Sigmoid colon (tissue), 4 donors: ENCODE results near the gene ACKR2.

ENCODE experiments used
- CTCF ChIP-seq, 4 experiments: fragments of 450-650 bp in 3 of 4; fragments of 200-600 bp in 1 of 4; IDR thresholded peaks; one replicate each; pipeline ENCODE4 v1.5.1; 2016 to 2019; ENCODE audit warnings: antibody characterized with exemption in 4 of 4, mild to moderate bottlenecking in 3 of 4, moderate library complexity in 2 of 4
- EP300 ChIP-seq, 4 donors: sonication (generic); formaldehyde crosslinking; IDR thresholded peaks; one replicate each; pipeline ENCODE4 v1.6.1; 2017; ENCODE audit warnings: antibody characterized with exemption in 4 of 4

GRCh38 chr3:42838571-42838970 lies 29.3 kb downstream of the ACKR2 start:
- no peak for TF ChIP-seq CTCF (IDR thresholded peaks at IDR 0.05)
- no peak for TF ChIP-seq EP300 (IDR thresholded peaks at IDR 0.05)
